Mucosa of descending colon (tissue), 3 donors: ENCODE measurements around the gene NXPE4. TPM values are rescaled to one million over a fixed set of nuclear protein-coding genes. Genes with fewer than 3 reads are reported as not detected.
A peak's percentile ranks its signal among the peaks of the same experiment; 100 is the strongest.

Experiments
- ATAC-seq: fragments of 200-7000 bp; cut with Tn5 transposase; one replicate; pipeline ENCODE4 v1.9.1; 2020; ENCODE audit warnings: mild to moderate bottlenecking, moderate library complexity
- DNase-seq, 3 donors: peaks; one replicate each; pipeline ENCODE4 v3.0.0-alpha.2; 2020
- H3K36me3 ChIP-seq: fragments of 200-600 bp; one replicate; pipeline ENCODE4 v1.8.0; 2021; ENCODE audit warnings: low read depth, mild to moderate bottlenecking
- H3K4me1 ChIP-seq: fragments of 200-600 bp; one replicate; pipeline ENCODE4 v1.8.0; 2021; ENCODE audit warnings: low read depth, mild to moderate bottlenecking
- H3K4me3 ChIP-seq: fragments of 200-600 bp; one replicate; pipeline ENCODE4 v1.8.0; 2021; ENCODE audit warnings: mild to moderate bottlenecking
- H3K9me3 ChIP-seq: fragments of 200-600 bp; one replicate; pipeline ENCODE4 v1.8.0; 2021; ENCODE audit warnings: mild to moderate bottlenecking
- CTCF ChIP-seq: fragments of 200-600 bp; IDR thresholded peaks from one replicate; pipeline ENCODE4 v1.8.0; 2022; ENCODE audit warnings: antibody characterized with exemption, mild to moderate bottlenecking
- intact Hi-C, 2 donors: fragments of 100-400 bp; cut with DNase I in 1 of 2; cut with micrococcal nuclease in 1 of 2; formaldehyde crosslinking; loops; one replicate each; pipeline versions ENCODE4 v1.11.0 to v1.11.1; 2022; cut with DNase I, micrococcal nuclease
- total RNA-seq, 3 donors: library from RNA; stranded (reverse); fragmentation: NEBNext Ultra II Directional in 2 of 3; extraction: Animal tissue kit (Norgen Biotek cat#: 25700) in 2 of 3; gene quantifications; one replicate each; pipeline versions ENCODE4 v1.2.1 to v1.2.4, GENCODE V29; 2021 to 2023
- donor health status: DM: no; HTN: no; CAD: no; lungs with moderate emphysema.
- donor health status: DM: no; HTN: no; CAD: no.
- donor health status: DM: no; HTN: yes; CAD: no.

NXPE4 gene
- total RNA-seq, 3 donors from 2014 or later = 64.4 to 283 (median 183) TPM

- no peak for DNase-seq
- no peaks in the 10 kb centered on the region for H3K36me3 ChIP-seq
- intact Hi-C loops = no loop called here
- peaks cover 18% of the 10 kb centered on the region for H3K9me3 ChIP-seq
- no peaks in the 10 kb centered on the region for H3K4me1 ChIP-seq
- no peak for TF ChIP-seq CTCF
- no peak overlapping the region for H3K4me3 ChIP-seq
- peak; percentile 9 for ATAC-seq
Observed at GRCh38 chr11:114622858-114623257, 27.3 kb upstream of the NXPE4 start.

- Histone ChIP-seq H3K36me3 (no peaks in the 10 kb centered on the region), H3K4me1 (no peaks in the 10 kb centered on the region), H3K4me3 (no peak overlapping the region), H3K9me3 (peaks cover 24% of the 10 kb centered on the region)
- intact Hi-C loops = no loop called here
- TF ChIP-seq CTCF = no peak
- DNase-seq (no peak), ATAC-seq (no peak)
Observed at GRCh38 chr11:114621950-114622809, 26.6 kb upstream of the NXPE4 start.

DNA sequence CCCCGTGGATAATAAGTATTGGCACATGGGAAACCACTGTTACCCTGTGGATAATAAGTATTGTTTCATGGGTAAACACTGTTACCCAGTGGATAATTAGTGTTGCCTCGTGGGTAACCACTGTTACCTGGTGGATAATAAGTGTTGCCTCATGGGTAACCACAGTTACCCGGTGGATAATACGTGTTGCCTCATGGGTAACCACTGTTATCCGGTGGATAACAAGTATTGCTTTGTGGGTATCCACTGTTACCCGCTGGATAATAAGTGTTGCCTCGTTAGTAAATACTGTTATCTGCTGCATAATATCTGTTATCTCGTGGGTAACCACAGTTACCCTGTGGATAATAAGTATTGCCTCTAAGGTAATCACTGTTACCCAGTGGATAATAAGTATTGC, 25.5 kb upstream of the NXPE4 start:
- ATAC-seq (no peak), DNase-seq (no peak)
- Histone ChIP-seq H3K4me1 (no peaks in the 10 kb centered on the region), H3K9me3 (peaks cover 26% of the 10 kb centered on the region), H3K4me3 (no peak overlapping the region), H3K36me3 (no peaks in the 10 kb centered on the region)
- intact Hi-C loops = no loop called here
- no peak for TF ChIP-seq CTCF

- intact Hi-C loops = no loop called here
- Histone ChIP-seq H3K36me3 (no peaks in the 10 kb centered on the region), H3K4me1 (no peaks in the 10 kb centered on the region), H3K9me3 (peaks cover 26% of the 10 kb centered on the region), H3K4me3 (no peak overlapping the region)
- TF ChIP-seq CTCF = no peak
- ATAC-seq = no peak
- no peak for DNase-seq
Observed at GRCh38 chr11:114619659-114620173, 24.1 kb upstream of the NXPE4 start.

DNA sequence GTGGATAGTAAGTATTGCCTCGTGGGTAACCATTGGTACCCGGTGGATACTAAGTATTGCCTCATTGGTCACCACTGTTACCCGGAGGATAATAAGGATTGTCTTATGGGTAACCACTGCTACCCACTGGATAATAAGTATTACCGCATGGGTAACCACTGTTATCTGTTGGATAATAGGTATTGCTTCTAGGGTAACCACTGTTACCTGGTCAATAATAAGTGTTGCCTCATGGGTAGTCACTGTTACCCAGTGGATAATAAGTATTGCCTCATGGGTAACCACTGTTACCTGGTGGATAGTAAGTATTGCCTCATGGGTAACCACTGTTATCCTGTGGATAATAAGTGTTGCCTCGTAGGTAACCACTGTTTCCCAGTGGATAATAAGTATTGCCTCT, 22.6 kb upstream of the NXPE4 start:
- no peak for TF ChIP-seq CTCF
- H3K9me3 ChIP-seq = peaks cover 20% of the 10 kb centered on the region
- DNase-seq = no peak

More for the DNA sequence above, 22.6 kb upstream of the NXPE4 start:
- ATAC-seq = no peak
- Histone ChIP-seq H3K4me1 (no peaks in the 10 kb centered on the region), H3K36me3 (no peaks in the 10 kb centered on the region), H3K4me3 (no peak overlapping the region)
- intact Hi-C loops = no loop called here
